NCI-H2196 treated with DMSO at 0.1 percent for 48 hours (cell line): ENCODE results near the gene ARFGAP1.

ENCODE experiments used
- DNase-seq: peaks from one replicate; lab custom pipeline; 2025; ENCODE audit not compliant: unreplicated experiment; lab: John Stamatoyannopoulos, UW

ARFGAP1 gene

DNA sequence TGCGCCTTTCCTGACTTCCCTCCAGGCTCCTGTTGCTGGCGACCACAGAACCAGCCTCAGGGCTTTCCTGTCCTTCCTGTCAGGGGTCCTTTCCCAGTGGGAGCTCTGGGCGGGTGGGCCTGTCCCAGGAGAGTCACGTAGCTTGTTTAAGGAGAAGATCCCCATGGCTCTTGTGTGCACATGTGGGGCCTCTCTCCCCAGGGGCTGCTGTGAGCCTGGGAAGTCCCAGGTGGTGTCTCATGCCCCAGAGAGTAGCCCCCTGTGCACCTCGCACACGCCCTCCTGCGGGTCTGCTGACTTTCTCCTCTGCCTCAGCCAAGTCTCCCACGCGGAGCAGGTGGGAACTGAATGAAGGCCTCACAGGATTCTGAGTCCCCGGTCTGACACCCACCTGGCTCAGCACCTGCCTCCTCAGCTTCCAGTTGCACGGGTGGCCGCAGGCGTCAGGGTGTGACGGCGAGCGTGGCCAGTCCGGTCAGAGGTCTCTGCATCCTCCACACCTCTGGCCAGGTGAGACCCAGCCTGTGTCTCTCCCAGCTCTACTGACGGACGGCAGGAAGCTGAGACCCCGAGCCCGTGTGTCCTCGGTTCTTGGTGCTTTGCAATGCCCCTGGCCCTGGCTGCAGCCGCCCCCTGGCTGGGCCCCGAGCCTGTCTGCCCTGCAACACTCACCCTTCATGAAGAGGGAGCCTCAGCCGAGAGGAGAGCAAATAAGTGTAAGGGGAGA, 12.7 kb upstream of the ARFGAP1 start:
- DNase-seq, result no peak

DNA sequence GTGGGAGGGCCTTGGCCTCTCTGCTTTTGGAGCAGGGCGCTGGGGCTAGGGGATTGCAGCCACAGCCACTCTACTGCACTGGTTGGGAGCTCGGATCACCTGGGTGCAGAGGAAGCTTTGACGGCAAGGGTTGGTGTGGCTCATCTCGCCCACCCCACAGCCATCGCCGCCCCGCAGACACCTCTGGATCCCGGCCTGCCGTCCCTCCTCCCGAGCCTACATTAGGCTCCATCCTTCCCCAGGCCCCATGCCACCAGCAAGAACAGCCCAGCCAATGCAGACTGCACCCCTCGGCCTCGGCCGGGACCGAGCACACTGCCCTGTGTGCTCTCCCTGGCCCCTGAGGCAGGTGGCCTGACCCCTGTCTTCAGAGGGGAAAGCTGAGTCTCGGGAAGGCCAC, 12.1 kb upstream of the ARFGAP1 start:
- no peak for DNase-seq

DNA sequence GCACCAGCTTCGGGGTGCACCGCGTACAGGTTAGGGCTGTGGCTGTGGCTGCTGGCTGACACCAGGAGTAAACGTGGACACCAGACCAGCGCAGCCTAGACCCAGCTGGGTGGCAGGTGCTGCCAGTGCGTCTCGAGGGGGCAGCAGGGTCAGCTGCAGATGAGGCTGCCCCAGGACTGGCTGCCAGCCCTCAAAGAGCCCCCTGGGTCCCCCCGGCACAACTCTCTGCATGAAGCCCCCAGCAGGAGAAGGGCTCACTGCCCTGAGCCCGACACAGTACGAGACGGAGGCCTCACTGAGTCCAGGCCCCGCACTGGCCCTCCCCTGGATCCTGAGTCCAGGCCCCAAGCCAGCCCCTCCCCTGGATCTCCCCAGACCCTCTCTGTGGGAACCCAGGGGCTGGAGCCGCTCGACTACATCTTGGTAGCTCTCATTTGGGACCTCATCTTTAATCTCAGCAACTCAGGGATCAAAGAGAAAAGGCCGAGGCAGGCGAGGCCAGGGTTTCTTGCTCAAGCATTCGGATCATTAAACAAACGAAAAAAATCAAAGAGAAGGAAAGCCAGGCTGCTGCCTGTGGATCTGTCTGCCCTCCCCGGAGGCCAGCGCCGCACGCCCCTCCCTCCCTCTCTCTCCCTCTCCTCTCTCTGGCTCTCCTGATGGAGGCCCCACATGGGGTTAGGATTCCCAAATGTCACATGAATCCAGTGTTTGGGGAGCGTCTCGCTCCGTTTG, 11.4 kb upstream of the ARFGAP1 start:
- no peak for DNase-seq

DNA sequence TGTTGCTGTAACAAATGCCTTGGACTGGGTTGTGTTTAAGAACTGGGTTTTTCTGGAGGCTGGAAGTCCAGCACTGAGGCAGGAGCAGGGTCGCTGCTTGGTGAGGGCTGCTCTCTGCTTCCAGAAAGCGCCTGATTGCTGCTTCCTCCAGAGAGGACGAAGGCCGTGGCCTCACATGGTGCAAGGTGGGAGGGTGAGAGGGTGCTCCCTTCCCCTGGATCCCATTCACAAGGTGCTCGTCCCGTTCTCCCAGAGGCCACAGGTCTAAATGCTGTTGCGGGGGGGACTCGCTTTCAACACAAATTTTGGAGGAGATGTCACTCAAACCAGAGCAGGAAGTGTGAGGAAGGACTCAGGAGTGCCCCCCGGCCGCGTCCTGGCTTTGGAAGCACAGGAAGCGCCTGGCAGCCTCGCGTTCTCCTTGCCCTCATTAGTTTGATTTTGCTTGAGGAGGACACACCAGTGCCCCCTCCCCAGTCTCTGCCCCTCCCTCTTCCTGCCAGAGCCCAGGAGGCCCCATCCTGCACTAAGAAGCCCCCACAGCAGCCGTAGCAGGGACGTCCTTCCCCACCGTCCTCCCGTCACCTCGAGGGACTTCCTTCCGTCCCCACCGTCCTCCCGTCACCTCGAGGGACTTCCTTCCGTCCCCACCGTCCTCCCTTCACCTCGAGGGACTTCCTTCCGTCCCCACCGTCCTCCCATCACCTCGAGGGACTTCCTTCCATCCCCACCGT, 10.7 kb upstream of the ARFGAP1 start:
- no peak for DNase-seq

DNA sequence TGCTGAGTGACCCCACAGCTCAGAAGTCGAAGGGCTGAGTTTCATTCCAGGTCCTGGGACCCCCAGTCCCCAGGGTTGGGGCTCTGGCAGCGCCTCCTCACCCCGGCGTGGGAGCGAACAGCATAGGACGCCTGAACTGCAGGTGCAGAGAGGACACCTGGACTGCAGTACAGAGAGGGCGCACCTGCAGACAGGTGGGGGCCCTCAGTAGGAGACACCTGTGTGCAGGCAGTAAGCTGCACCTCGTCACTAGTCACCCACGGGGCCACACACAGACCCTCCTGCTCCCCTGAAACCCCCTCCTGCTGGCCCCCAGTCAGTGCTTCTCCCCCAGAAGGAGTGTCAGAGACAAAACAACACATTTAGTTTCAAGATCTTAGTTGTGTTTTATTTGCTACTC, 9.8 kb upstream of the ARFGAP1 start:
- DNase-seq, result no peak

DNA sequence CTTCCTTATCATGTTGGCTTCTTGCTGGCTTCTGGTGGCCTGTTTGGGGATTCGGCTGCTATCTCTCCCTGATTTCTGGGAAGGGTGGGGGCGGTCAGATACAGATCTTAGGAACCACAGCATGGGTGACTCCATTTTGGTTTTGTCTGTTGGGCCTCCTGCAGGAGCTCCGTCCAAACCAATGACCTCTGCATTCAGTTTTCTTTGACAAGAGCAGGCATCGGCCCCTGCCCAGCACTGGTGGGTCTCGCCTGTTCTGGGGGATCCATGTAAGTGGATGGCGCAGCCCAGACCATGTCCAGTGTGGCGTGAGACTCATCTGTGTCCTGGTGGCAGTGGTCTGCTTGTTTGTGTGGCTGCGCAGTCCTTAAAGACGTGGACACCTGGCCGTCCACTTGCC, 8.6 kb upstream of the ARFGAP1 start:
- no peak for DNase-seq

DNA sequence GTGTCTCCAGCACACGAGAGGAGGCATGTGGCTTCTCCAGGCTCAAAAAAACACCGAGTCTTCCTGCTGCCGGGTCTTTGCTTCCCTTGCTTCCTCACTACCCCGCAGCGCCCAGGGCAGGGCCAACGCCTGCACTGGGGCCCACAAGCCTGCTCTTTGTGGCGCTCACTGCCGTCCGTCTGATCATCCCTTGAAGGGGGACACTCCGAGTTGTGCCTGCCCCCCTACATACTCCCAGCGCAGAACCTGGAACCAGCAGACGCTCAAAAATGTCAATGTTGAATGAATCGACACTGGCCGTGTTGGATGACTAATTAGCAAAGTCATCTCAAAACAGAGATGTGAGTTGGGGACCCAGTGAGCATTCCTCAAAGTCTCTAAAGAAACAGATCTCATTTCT, 8.1 kb upstream of the ARFGAP1 start:
- DNase-seq, result no peak

DNA sequence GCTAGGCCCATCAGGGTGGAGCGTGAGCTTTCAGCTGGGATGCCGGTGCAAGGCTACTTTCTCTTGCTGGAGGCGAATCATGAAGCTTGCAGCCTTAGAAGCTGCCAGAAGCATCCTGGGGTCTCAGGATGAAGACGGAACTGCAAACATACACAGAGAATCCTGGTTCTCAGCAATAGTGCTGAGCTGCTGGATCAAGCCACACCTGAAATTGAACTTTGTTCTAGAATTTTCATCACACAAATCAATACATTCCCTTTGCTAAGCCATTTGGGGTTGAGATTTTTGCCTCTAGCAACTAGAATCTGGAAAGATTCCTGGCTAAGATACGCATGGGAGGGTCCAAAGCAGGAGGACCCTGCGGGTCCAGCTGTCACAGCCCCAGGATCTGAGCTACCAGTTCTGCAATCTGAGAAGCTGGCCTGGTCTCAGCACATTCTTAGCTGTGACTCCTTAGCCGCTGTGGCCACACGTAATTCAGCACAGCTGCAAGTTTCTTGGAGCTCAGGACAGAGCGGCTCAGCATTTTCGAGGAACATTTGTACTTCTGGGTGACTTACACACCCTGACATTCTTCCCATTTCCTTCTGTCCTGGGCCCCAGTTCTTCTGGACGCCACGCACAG, 6.6 kb upstream of the ARFGAP1 start:
- DNase-seq, result no peak

DNA sequence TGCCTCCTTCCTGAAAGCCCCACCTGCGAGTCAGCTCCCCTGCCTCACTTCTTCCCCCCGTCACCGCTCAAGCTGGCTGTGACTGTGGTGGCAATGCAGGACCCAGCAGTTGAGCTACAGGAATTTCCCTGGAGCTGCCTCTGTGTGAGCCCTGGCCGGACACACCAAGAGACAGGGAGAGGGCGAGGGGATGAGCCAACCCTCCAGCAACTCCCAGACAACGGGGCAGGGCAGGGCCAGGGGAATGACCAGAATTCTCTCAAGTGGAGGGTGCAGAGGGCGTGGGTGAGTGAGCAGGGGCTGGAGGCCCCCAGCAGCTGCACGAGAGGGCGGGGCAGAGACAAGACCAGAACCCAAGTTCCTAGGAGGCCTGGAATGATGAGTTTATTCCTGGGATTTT, 4.9 kb upstream of the ARFGAP1 start:
- no peak for DNase-seq

DNA sequence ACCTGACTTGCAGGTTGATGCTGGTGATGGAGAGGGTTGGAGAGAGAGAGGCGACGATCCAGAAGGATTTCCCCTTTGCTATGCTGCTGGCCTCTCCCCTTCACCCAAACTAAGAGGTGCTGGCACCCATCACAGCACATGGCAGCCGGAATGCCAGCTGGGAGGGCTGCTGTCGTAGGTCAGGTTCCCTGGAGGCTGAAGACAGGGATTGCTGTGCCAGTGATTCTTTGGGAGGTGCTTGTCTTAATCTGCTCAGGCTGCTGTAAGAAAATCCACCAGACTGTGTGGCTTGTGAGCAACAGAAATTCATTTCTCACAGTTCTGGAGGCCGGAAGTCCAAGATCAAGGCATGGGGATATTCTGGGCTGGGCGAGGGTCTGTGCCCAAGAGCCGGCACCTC, 4.4 kb upstream of the ARFGAP1 start:
- DNase-seq, result no peak

DNA sequence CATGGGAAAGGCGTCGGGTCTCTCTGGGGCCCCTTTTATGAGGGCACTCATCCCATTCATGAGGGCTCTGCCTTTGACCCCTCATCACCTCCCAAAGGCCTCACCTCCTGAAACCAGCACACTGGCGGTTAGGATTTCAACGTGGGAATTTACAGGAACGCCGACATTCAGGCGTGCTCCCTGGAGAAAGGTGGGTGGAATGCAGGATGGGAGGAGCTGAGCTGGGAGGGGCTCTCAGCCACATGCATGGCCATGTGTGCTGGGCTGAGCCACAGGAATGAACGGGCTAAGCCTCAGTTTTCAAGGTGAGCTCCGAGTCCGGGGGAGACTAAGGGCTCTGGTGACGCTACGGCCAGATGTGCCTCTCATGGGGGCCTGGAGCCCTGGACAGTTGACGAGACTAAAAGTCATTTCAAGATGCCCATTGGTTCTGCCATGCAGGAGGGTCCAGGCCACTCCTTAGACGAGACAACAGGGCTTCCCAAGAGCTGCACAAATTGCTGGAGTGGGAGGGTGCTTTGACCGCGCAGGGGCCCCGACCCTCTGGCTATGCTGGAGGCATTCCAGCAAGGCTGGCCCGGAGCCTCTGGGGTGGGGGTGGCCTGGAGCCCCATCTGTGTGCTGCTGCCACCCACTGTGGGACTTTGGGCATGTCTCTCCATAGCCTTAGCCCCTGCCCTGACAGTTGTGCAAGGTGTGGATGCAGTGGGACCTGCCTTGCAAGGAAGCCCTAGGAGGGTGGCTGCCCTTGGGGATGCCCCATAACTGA, 3.8 kb upstream of the ARFGAP1 start:
- DNase-seq, result no peak

DNA sequence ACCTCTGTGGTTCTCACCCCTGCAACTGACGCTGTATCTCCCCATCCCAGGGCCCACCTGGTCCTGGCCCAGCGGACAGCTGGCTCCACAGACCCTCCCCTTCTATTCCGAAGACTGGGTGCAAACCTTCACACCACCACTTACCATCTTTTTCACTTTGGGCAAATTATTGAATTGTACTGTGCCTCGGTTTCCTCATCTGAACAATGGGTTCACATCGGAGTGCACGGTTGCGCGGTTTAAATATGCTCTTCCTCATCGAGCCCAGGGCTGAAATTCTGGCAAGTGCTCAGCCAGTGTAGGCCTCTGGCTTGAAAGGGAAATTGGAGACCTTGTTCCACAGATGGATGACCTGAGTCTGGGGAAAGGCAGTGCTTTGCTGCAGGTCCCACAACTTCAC, 2.9 kb upstream of the ARFGAP1 start:
- DNase-seq, result no peak

DNA sequence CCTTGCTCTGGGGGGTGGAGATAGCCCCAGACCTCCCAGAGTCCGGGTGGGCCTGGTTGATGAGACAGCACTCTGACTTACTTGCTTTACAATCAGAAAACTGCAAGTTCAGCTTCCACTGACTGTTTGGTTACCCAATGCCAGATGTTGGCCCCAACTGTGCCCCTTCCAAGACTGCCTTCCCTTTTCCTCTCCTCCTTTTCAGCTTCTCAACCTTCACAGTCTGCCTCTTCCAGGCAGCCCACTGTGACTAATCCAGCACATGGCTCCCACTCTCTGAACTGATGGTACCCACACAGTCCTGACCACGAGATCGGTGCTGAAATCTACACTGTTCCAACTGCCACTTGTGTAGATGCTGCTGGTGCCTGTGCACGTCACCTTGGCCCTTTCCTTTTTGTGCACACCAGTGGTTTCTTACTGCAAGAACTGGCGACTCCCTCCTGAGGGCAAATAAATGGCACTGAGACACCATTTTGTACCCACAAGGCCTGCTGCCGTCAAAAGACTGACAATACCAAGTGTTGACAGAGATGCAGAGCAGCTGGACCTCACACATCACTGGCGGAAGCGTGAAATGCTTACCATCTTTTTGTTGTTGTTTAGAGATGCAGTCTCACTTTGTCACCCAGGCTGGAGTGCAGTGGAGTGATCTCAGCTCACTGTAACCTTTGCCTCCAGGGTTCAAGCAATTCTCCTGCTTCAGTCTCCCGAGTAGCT, 1.8 kb upstream of the ARFGAP1 start:
- DNase-seq, result no peak

DNA sequence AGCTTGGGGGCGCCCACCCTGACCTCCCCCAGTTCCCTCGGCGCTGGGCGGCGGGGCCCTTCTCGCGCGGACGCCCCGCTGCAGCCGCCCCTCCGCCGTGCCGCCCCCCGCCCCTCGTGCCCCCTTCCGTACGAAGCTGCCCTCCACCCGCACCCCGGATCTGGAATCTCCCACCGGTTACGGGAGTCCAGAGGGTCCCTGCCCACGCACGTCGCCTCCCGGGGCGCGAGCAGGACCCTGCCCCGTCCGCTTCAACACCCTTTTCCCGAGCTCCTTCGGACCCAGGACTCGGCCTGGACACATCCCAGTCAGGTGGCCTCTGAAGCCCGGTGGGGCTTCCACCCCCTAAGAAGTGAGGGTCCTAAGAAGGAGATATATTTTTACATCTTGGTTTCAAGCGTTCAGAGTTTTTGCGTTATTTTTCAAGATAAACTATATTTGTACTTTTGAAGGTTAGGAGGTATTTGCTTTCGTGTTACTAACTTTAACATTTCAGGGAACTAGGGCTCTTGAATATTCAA, 506 bp downstream of the ARFGAP1 start:
- no peak for DNase-seq

DNA sequence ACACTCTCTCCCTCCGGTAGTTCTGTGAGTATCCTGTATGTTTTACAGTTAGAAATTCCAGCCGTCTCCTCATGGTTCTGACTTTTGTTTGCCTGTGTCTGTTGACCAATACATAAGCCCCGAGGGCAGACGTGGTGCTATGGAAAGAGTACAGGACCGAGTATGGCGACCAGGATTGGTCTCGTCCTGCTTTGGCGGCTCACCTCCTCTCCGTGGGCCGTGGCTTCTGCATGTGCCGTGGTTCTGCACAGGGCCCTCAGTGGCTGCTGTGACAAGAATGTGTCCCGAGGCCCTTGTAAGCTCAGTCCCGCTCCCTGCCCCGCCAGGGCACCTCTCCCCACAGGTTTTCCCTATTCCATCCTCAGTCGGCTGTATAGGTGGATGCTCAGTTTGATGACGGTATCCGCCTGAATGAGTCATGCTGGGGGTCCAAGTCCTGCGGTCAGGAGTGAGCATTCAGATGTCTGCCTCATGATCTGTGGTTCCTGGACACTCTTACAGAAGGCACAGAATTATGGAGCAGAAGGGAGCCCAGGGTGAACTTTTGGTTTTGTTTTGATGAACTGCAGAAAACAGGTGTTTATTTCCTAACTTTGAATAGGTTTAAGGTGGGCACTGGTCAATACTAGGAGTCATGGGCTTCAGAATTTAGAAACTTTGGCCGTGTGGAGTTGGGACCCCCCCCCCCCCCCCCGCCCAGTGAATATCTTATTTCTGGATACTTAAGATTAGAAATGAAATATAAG, 1.2 kb downstream of the ARFGAP1 start:
- no peak for DNase-seq

DNA sequence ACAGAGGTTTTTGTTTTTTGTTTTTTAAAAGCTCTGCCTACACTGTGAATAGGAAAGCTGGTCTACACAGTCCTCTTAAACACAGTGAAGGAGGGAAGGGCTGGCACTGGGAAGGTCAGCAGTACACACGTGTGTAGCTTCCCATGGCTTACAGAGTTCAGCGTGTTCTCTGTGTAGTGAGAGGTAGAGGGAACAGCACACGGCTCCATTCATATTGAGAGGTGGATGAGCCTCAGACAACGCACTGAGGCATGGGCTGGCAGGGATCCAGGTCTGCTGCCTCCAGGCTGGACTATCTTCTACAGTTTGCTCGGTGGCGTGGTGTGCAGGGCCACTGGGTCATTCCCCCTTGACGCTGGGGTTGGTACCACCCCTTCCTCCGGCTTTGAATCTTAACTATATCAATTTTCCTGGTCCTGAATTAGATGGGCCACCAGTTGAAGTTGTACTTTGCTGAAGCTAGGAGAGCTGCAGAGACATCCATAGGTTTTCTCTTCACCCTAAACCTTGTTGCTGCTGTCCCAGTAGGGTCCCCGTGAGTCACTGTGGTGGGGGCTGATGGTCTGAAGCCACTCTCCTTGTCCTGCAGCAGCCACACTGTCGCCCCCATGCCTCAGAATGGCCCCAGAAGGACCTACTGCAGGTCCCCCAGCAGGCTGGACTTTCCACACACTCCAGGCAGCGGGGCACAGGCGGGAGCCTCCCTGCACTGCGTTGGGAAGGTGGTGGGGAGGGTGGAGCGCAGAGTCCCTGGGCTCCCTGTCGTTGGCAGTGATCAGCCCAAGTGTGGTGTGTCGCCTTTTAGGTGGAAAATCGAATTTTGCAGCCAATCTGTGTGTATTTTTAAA, 2.0 kb downstream of the ARFGAP1 start:
- DNase-seq, result no peak

DNA sequence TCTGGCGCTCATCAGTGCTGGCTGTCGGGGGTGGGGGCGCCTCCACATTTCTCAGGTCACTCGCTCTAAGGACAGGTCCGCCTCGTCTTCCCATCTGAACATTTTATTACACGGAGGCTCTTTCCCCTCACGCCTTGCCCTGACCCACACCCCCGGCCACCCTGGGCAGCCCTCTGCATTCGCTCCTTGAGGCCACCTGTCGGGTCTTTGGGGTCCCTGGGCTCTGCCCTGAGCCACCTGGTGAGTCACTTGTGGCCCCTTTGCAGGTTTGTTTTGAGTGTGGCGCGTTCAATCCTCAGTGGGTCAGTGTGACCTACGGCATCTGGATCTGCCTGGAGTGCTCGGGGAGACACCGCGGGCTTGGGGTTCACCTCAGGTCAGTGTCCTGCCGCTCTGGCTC, 3.2 kb downstream of the ARFGAP1 start:
- no peak for DNase-seq

DNA sequence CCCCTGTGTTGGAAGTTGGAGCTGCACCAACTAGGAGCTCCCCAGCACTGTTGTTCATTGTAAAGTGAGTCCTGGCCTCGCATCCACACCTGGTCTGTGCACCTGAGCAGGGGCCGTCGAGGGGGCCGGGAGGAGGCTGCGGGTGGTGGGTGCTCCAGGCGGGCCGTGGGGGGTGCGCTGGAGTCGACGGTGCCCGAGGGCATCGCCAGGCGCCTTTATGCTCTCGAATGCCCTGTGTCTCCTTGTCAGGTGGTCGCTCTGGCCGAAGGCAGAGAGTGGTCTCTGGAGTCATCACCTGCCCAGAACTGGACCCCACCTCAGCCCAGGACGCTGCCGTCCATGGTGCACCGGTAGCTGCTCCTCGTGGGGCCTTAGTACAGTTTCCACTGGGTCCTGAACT, 4.3 kb downstream of the ARFGAP1 start:
- no peak for DNase-seq
